DMS 273 (cell line): Measurements from ENCODE around the gene LURAP1L.
"Not testable (repeated sequence)": the region's sequence is repeated elsewhere in the genome, so short reads cannot be mapped to it uniquely, and the experiment has no call there.

Experiments
- DNase-seq: peaks from one replicate; lab custom pipeline; 2025; ENCODE audit not compliant: unreplicated experiment; lab: John Stamatoyannopoulos, UW

LURAP1L gene

DNA sequence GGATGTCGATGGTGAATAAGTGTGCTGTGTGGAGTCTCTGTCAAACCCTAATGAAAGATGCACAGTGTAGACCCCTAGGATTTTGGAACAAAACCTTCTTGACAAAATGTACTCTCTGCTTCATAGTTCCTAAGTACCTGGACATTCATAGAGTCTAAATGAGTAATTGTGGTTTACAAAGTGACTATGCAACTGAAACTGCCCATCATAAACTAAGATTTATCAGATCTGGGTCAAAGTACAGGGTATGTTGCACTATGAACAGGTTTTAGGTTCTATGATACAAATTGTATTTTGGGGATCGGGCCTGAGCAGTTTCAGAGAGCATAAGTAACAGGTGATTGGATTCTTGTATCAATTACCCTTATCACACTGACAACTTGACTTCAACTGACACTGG is 79.4 kb downstream of the LURAP1L start:
- no peak for DNase-seq

DNA sequence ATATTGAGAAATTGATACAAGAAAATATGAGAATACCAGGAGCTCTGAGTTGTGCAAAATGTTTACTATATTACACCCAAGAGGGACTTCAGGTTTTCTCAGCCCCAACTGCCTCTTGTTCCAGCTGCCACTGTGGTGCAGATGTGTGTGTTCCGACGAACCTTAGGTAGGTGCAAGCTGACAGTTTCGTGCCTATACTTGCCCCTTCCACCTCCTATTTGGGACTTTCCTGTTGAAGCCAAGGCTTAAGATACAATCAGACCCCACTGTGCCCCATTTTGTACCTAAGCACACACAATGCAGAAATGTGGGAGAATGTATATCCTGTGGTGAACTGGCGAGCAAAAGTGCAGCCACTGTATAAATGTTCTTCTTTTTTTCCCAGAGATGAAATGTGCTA is 80.2 kb downstream of the LURAP1L start:
- no peak for DNase-seq

DNA sequence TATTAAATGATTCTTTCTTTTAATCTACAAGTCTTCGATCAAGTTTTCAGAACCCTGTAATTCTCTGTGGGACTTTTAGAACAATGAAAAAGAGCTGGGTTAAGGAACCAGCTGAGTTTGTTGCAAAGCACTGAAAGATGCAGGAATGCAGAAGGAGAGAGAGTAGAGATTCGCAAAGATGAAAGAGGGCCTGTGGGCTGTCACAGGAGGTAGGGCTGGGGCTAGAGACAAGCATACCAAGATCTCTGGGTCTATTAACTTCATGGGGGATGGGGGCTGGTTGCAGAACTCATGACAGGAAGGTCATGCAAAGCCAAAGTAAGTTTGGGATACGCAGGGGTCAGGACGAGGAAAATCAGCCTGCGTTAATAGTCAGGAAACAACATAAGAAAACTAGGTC is 81.8 kb downstream of the LURAP1L start:
- DNase-seq = no peak

DNA sequence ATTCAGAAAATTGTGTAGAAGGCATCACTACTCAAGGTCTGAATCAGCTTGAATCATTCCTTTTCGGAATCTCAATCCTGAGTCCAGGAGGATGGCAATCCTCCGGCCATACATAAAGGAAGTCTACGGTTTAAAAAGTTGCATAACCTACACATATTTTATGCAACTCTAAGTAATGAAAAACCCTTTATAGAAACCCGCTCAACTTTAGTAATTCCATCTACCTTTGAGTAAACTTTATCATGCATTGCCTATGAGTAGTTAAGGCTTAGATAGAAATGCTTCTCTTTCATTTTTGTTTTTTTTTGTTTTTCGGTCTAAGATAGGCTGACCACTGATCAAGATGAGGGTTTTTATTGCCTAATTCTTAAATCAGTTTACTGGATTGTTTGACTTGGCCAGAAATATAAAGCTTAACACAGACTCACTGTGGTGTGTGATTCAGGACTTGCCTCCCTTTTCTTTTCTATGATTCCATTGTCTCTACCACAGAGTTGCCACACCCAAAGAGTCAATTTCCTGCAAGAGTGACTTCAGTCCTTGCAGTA is 85.0 kb downstream of the LURAP1L start:
- DNase-seq = no peak

DNA sequence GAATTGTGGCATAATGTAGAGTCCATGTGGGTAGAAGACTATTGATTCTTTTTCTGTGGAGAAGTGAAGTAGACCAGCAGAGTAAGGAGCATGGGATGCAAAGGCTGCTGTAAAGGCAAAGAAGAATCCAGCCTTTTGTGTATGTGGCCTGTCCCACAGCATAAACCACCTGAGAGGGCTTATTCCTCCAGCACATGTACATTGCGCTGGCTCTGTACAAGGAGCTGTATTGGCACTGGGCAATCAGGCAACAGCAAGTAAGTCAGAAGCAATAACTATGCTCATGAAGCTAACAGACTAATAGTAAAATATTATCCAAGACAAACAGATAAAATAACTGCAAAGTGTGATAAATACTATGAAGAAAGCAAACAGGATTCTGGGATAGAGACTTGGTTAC is 86.2 kb downstream of the LURAP1L start:
- DNase-seq = no peak

DNA sequence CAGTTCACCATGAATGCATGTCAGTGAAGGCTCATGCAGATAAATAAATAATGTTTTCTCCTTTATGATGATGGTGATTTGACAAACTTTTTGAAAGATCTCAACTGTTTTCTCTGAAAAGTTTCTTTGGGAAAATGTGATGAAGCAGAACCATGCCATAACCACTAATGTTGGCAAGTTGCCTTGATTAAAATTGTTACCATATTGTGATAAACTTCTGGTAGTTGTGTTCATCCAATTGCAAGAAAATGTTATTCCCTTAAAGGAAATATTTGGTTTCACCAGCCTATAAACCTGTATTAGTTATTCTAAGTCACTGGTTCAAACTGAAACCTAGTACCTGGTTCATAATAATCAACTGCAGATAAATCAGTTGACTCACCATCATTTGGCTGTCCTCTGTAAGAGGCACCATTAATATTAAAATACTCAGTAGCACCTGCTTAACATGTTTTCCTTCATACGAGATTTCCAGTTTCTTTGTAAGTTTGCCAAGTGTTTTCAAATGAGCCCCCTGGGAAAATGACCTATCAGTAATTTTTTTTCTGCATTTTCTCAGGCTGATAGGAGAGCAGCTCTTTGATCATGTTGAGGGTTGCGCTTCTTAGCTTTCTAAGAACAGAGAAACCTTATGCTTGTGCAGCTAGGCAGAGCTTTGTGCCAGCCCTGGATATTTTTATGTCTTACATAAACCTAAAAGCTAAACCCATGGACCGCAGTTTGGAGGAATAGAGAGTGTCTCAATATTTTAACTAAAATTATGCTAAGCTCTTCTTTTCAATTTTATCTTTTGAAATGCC is 88.0 kb downstream of the LURAP1L start:
- peak; percentile 83 for DNase-seq

DNA sequence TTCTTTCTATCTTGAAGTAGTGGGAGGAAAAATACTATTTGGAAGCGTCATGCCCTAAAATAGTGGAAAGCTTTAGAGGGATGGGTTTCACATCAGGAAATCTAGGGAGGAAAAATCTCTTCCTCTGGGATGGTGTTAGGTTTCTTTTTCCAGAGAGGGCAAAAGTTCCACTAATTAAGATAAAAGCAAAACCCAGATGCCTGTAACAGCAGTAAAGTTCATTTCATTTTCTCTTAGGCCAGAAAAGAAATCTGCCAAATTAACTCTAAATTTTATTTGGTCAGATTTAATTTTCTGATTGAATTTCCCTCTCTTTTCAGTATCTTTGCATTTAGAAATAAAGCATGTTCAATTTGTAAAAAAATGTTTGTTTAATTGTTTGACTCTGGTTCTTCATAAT is 88.8 kb downstream of the LURAP1L start:
- peak; percentile 26 for DNase-seq

DNA sequence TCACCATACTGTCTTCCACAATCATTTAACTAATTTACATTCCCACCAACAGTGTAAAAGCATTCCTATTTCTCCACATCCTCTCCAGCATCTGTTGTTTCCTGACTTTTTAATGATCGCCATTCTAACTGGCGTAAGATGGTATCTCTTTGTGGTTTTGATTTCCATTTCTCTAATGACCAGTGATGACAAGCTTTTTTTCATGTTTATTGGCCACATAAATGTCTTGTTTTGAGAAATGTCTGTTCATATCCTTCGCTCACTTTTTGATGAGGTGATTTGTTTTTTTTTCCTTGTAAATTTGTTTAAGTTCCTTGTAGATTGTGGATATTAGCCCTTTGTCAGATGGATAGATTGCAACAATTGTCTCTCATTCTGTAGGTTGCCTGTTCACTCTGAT is 90.6 kb downstream of the LURAP1L start:
- not testable (repeated sequence) for DNase-seq
